GM12878 (cell line): Measurements from ENCODE around the gene ZNF160. TPM values are rescaled to one million over a fixed set of nuclear protein-coding genes. Genes with fewer than 3 reads are reported as not detected.

Source experiments
- POLR2AphosphoS2 ChIP-seq: IDR thresholded peaks from 2 replicates; pipeline ENCODE4 v1.6.1; 2011; ENCODE audit warnings: low read depth, mild to moderate bottlenecking, low read length, improper control_type of control experiment, moderate library complexity
- RAD21 ChIP-seq: IDR thresholded peaks from 2 replicates; pipeline ENCODE4 v1.6.1; 2011; ENCODE audit warnings: mild to moderate bottlenecking, low read depth, low read length, moderate library complexity; ENCODE audit not compliant: insufficient read depth
- SUPT20H ChIP-seq: IDR thresholded peaks from 2 replicates; pipeline ENCODE4 v1.6.1; 2011; ENCODE audit warnings: low read depth, mild to moderate bottlenecking, low read length, moderate library complexity, borderline replicate concordance; ENCODE audit not compliant: control insufficient read depth
- WRNIP1 ChIP-seq: IDR thresholded peaks from 2 replicates; pipeline ENCODE4 v1.6.1; 2011; ENCODE audit warnings: low read depth, low read length, improper control_type of control experiment, borderline replicate concordance
- polyA plus RNA-seq, 11 experiments: library from polyadenylated mRNA; depleted of rRNA in 4 of 11; unstranded in 6 of 11; stranded (reverse) in 5 of 11; fragments of >200 nt; fragmentation: Nextera tagmentation in 4 of 11; fragmentation: Illumina TruSeq in 1 of 11; extraction: Ambion mirVana in 4 of 11; extraction: Trizol in 1 of 11; gene quantifications; 1 replicate in 1 of 11; 2 replicates in 10 of 11; pipeline versions ENCODE4 v1.2.1 to v1.2.3, GENCODE V29; 2011 to 2016; ENCODE audit warnings: inconsistent platforms in 2 of 11, missing spikeins in 2 of 11, low read depth in 1 of 11
- total RNA-seq, 4 experiments: library from RNA; depleted of rRNA in 3 of 4; stranded (reverse); fragments of >200 nt in 3 of 4; fragmentation: Illumina TruSeq in 1 of 4; extraction: Trizol in 1 of 4; gene quantifications; 2 replicates each; pipeline versions ENCODE4 v1.2.1 to v1.2.3, GENCODE V29; 2013 to 2021
- TF ChIP-seq, protein P1 (sequence below): fragments of 450-650 bp; IDR thresholded peaks from 2 replicates; pipeline ENCODE4 v1.6.1; 2018; ENCODE audit warnings: borderline replicate concordance, mild to moderate bottlenecking; ENCODE audit not compliant: partially characterized antibody
- TF ChIP-seq, protein P2 (sequence below): IDR thresholded peaks from 2 replicates; pipeline ENCODE4 v1.6.1; 2011; ENCODE audit warnings: low read depth, low read length, improper control_type of control experiment, borderline replicate concordance
- TF ChIP-seq, protein P3 (sequence below): fragments of 450-650 bp; IDR thresholded peaks from 2 replicates; pipeline ENCODE4 v1.6.1; 2017; ENCODE audit warnings: mild to moderate bottlenecking, low read depth, inconsistent platforms; ENCODE audit not compliant: poor library complexity, severe bottlenecking

ZNF160 gene
- total and polyA plus RNA-seq, 10 of the 15 experiments (the other 5 are each of a cell fraction or from before 2014, with no cell fraction given): 2.8 to 18.6 (median 12.1) TPM

DNA sequence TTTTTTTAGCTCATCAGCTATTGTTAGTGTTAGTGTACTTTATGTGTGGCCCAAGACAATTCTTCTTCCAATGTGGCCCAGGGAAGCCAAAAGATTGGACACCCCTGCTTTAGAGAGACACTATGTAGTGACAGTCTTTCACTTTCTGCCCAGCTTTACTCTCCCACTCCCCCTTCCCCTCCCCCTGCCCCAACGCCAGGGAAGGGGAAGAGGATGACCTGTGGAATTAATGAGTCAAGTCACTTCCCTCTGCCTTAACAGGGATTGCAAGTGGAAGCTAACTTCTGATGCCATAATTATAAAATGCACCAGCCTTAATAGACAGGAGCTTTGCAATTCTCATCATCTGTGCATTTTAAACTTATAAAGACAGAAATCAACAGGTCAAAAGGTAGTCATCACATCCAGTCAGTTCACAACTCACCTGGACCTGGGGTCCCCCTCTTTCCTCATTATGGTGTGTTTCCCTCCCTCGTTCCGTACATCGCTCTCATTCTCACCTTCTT is 27.9 kb upstream of the ZNF160 start (continued):
- TF ChIP-seq, protein P1, sequence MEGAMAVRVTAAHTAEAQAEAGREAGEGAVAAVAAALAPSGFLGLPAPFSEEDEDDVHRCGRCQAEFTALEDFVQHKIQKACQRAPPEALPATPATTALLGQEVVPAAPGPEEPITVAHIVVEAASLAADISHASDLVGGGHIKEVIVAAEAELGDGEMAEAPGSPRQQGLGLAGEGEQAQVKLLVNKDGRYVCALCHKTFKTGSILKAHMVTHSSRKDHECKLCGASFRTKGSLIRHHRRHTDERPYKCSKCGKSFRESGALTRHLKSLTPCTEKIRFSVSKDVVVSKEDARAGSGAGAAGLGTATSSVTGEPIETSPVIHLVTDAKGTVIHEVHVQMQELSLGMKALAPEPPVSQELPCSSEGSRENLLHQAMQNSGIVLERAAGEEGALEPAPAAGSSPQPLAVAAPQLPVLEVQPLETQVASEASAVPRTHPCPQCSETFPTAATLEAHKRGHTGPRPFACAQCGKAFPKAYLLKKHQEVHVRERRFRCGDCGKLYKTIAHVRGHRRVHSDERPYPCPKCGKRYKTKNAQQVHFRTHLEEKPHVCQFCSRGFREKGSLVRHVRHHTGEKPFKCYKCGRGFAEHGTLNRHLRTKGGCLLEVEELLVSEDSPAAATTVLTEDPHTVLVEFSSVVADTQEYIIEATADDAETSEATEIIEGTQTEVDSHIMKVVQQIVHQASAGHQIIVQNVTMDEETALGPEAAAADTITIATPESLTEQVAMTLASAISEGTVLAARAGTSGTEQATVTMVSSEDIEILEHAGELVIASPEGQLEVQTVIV: no peak
- TF ChIP-seq RAD21 (no peak), SUPT20H (no peak), POLR2AphosphoS2 (no peak), WRNIP1 (no peak)
- TF ChIP-seq, protein P2, sequence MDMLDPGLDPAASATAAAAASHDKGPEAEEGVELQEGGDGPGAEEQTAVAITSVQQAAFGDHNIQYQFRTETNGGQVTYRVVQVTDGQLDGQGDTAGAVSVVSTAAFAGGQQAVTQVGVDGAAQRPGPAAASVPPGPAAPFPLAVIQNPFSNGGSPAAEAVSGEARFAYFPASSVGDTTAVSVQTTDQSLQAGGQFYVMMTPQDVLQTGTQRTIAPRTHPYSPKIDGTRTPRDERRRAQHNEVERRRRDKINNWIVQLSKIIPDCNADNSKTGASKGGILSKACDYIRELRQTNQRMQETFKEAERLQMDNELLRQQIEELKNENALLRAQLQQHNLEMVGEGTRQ: no peak
- TF ChIP-seq, protein P3, sequence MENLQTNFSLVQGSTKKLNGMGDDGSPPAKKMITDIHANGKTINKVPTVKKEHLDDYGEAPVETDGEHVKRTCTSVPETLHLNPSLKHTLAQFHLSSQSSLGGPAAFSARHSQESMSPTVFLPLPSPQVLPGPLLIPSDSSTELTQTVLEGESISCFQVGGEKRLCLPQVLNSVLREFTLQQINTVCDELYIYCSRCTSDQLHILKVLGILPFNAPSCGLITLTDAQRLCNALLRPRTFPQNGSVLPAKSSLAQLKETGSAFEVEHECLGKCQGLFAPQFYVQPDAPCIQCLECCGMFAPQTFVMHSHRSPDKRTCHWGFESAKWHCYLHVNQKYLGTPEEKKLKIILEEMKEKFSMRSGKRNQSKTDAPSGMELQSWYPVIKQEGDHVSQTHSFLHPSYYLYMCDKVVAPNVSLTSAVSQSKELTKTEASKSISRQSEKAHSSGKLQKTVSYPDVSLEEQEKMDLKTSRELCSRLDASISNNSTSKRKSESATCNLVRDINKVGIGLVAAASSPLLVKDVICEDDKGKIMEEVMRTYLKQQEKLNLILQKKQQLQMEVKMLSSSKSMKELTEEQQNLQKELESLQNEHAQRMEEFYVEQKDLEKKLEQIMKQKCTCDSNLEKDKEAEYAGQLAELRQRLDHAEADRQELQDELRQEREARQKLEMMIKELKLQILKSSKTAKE: no peak
